Activated CD4-positive, CD25-positive, alpha-beta regulatory T cell treated with anti-CD3 and anti-CD28 coated beads, Interleukin-2, amount 50 U/mL, for 24 hours (primary cell): ENCODE data around the gene AZU1.

Experiments
- ATAC-seq, 2 donors: fragments of 150-1000 bp; cut with Tn5 transposase; one replicate each; pipeline ENCODE4 v1.10.0; 2021; ENCODE audit warnings: mild to moderate bottlenecking in 1 of 2, moderate library complexity in 1 of 2

The AZU1 gene

DNA sequence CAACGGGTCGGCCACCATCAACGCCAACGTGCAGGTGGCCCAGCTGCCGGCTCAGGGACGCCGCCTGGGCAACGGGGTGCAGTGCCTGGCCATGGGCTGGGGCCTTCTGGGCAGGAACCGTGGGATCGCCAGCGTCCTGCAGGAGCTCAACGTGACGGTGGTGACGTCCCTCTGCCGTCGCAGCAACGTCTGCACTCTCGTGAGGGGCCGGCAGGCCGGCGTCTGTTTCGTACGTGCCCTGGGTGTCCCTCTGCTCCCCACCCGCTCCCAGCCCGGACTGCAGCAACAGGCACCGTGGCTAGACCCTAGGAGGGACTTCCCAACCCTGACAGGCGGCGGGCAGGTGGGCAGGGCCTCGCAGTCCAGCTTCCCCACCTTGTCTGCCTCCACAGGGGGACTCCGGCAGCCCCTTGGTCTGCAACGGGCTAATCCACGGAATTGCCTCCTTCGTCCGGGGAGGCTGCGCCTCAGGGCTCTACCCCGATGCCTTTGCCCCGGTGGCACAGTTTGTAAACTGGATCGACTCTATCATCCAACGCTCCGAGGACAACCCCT lies 28.0 kb downstream of the AZU1 start:
- no peak for ATAC-seq

DNA sequence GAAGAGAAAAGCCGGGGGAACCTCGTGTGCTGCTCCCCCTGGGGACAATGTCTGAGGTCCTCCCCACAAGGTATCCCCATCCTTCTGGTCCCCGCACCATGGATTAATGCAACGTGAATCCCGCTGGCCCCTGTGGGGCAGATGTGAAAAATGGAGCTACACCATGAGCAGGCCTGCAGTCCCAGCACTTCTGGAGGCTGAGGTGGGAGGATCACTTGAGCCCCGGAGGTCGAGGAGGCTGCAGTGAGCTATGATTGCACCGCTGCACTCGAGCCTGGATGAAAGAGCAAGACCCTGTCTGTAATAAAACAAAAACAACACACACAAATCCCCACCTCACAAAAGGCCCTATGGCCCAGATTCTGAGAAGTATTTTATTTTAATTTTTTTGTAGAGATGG lies 30.6 kb downstream of the AZU1 start:
- ATAC-seq: no peak

GRCh38 chr19:858868-859843 lies 31.5 kb downstream of the AZU1 start, which contains the start of gene CFD:
CFD (plus strand) TSS chr19:859664; CDS start chr19:859690, 26 bp downstream.
- ATAC-seq: no peak

DNA sequence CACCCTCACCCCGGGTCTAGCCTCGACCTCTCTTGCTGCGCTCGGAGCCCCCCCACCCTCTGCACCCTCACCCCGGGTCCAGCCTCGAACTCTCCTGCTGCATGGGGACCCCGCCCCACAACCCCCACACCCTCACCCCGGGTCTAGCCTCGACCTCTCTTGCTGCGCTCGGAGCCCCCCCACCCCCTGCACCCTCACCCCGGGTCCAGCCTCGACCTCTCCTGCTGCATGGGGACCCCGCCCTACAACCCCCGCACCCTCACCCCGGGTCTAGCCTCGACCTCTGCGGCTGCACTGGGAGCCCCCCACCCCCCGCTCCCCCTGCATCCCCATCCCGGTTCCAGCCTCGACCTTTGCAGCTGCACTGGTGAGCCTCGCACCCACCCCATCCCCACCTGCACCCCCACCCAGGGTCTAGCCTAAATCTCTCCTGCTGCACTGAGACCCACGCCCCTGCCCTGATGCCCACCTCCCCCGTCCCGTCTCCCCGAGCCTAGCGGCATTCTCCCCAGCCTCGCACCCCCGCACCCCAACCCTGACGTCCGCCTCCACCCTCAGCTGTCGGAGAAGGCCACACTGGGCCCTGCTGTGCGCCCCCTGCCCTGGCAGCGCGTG lies 33.6 kb downstream of the AZU1 start:
- ATAC-seq: no peak

DNA sequence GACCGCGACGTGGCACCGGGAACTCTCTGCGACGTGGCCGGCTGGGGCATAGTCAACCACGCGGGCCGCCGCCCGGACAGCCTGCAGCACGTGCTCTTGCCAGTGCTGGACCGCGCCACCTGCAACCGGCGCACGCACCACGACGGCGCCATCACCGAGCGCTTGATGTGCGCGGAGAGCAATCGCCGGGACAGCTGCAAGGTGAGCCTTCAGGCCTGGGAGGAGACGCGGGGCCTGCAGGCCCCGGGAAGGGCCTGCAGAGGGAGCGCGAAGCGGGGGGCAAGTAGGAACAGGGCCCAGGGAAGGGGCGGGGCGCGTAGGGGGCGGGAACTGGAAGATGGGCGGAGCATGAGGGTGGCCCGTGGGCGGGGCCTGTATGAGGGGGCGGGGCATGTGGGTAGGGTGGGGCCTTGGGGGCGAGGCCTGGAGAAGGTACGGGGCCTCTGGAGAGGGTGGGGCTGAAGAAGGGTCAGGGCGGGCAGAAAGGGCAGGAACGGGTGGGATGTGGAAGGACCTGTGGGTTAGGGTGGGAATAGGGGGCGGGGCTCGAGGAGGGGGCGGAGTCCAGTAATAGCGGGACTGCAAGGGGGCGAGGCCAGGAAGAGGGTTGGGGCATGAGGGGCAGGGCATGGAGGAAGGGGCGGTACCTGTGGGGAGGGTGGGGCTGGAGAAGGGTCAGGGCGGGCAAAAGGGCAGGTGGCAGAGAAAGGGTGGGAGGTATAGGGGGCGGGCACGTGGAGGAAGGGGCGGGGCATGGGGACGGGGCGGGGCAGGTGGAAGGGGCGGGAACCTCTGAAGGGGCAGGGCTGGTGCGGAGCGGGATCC lies 34.3 kb downstream of the AZU1 start:
- peak; percentile 24 to 26 for ATAC-seq

- peak; percentile 46 to 63 for ATAC-seq
These were observed 35.1 kb downstream of the AZU1 start for GRCh38 chr19:862581-863314.

GRCh38 chr19:863315-863620 lies 35.6 kb downstream of the AZU1 start:
- no peak for ATAC-seq

DNA sequence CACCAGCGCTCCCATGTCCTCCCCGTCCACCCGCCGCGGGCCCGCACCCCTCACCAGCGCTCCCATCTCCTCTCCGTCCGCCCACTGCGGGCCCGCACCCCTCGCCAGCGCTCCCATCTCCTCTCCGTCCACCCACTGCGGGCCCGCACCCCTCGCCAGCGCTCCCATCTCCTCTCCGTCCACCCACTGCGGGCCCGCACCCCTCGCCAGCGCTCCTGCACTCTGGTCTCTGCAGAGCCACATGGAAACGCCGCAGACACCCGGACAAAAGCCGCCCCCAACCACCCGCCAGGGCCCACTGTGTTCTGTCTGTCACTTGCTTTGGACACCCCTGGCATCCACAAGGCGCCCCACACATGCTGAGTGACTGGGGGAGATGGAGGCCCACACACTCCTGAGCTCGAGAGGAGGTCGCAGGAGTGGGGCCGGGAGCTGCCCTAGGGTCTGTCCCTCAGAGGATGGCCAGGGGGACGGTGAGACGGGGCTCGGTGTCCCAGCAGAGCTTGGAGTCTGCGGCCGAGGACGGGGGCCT lies 39.2 kb downstream of the AZU1 start:
- ATAC-seq: no peak

GRCh38 chr19:867301-867793 lies 39.7 kb downstream of the AZU1 start:
- ATAC-seq: no peak

DNA sequence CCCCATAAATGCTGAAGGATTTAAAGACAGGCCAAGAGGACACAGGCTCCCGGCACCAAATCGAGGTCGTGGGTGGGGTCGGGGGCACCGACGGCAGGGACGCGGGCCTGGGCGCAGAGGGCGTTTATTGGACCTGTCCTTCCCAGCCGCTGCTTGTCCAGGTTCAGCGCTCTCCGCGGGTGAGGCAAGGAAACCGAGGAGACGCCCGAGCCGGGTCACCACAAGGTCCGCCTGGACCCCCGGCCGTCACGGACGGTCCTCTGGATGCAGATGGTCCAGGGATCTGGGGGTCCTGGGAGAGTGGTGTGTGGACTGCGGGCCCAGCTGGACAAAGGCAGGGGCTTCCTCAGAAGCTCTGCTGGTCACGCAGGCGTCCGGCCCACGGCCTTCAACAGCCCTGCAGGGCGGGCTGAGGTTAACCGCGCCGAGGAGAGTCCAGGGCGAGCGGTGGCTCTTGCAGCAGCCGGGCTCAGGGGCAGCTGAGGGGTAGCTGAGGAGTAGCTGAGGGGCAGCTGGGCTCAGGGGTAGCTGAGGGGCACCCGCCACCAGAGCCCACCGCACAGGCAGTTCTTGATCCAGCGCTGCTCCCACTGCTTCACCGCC lies 40.3 kb downstream of the AZU1 start:
- no peak for ATAC-seq

GRCh38 chr19:868458-869244 lies 41.0 kb downstream of the AZU1 start:
- ATAC-seq: no peak

DNA sequence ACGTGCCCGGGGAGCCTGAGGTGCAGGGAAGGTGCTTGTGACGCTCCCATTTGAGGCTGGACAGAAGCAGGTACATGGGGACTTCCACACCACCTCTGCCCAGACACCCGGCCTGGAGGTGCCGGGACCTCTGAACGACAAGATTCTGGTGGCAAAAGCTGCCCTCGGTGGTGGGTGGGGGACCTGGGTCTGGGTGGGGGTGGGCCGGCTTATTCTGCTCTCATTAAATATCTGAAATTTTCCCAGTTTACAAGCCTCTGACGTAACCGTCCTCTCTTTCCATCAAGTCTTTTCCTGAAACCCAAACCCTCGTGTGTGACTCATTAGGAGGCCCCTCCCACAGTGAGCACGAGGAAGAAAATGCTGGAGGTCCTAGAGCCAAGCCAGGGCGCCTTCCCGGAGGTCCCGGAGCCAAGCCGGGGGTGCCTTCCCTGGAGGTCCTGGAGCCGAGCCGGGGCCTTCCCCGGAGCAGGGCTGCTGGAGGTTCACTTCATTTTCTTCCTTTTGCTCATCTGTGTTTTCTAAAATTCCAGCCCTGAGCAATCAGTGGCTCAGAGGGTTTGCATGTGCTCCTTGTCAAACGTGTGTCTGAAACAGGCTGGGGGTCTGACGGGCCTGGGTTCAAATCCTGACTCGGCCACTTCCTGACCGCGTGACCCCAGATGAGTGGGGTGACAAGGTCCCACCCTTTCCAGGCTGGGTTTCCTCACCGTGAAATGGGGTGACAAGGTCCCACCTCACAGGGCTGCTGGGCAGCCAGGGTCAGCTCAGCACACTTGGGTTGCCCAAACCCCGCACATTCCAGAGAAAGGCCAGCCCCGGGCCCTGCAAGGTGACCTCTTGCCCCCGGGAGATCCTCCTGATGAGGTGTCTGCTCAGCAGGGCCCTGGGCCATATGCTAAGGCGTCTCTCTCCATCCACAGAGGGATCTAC lies 41.9 kb downstream of the AZU1 start:
- ATAC-seq: no peak

- no peak for ATAC-seq
These were observed 42.7 kb downstream of the AZU1 start for GRCh38 chr19:870314-870713.

DNA sequence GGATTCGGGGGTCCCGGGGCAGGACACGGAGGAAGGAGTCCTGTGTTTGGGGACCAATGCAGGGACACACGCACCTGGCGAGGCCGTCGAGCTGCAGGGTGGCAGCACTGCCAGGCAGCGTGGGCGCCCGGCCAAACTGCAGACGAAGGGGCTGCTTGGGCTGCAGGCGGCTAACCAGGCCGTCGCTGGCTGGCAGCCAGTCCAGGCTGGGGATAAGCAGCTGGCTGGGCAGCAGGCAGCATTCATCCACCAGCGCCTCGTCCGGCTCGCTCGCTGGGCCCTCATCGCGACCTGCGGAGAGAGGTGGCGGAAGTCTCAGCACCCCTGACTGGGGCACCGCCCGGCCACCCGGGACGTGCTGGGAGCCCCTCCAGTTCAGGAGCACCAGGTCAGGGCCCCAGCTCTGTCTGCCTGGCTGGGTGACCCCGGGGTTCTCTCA lies 43.3 kb downstream of the AZU1 start:
- ATAC-seq: no peak

DNA sequence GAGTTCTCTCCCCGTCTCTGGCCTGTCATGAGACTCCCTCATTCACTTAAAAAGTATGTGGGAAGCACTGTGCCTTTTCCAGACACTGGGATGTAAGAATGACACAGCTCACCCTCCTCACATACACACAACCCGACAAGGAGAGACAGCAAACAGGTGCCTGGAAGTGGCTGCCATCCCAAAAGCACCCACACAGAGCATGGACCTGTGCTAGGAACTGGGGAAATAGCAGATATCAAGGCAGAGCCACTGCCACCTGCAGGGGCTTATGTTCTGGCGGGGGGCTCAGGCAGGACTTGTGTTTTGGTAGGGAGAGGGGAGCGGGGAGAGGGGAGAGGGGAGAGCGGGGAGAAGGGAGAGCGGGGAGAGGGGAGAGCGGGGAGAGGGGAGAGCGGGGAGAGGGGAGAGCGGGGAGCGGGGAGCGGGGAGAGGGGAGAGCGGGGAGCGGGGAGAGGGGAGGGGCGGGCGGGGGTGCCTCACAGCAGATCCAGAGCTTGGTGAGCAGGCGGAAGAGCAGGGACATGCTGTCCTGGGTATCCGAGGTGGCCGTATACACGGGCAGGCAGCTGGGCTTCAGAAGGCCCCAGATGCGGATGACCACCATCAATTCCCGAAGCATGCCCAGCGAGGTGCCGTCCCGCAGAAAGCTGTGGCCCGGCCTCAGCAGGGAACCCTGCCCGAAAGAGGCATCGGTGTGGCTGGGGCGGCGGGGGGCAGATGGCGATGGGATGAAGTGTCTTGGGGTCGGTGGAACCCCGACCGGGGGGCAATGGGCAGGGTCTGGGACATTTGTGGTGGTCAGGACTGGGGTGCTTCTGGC lies 44.0 kb downstream of the AZU1 start:
- peak in 1 of 2 donors; percentile 4 for ATAC-seq

GRCh38 chr19:872266-872951 lies 44.8 kb downstream of the AZU1 start:
- ATAC-seq: peak; percentile 73 to 82

- peak; percentile 50 to 74 for ATAC-seq
These were observed 45.4 kb downstream of the AZU1 start for GRCh38 chr19:873084-873483.
